C4-2B (cell line): ENCODE data around the gene GLRX3.

Experiments
- CTCF ChIP-seq: fragments of 450-650 bp; conservative IDR thresholded peaks from 2 replicates; pipeline ENCODE4 v1.5.1; 2017; ENCODE audit warnings: mild to moderate bottlenecking
- ZFX ChIP-seq: fragments of 450-650 bp; IDR thresholded peaks from 2 replicates; pipeline ENCODE4 v1.6.1; 2017

- TF ChIP-seq CTCF, result no peak
- TF ChIP-seq ZFX, result no peak
Observed at GRCh38 chr10:130137659-130138478, 1.7 kb downstream of the GLRX3 start.
